ENCODE measurements around the gene RSPO4. TPM values are rescaled to one million over a fixed set of nuclear protein-coding genes. Genes with fewer than 3 reads are reported as not detected.

RSPO4 gene
- total RNA-seq, 1 donor from 2014 or later: 0.34 TPM

GRCh38 chr20:922781-923180, 79.3 kb downstream of the RSPO4 start:
- FAIRE-seq: no peak
- H3K4me1 Mint-ChIP-seq (ENCODE audit: low read depth, unreplicated experiment): no peaks in the 10 kb centered on the region
- H3K27ac ChIP-seq (ENCODE audit: low read depth, low read length): no peak overlapping the region

DNA sequence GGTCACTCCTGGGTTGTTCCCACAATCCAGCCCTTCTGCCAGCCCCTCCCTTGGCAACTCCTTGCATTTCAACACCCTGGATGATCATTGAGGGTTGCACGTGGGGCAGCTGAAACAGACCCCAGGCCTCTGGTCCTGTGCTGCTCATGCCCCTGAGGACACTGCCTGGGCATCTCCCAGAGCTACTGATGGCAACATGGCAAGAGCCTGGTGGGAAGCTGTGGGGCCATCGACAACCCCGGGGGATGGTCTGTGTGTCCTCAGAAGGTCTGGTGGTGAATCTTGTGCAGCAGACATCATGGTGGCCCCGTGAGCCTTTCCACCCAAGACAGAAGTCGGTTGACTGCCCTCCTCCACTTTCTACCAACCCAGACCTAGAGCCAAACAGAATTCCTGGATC, 81.0 kb downstream of the RSPO4 start:
- H3K9me3 Mint-ChIP-seq (ENCODE audit: unreplicated experiment): no peaks in the 10 kb centered on the region
- Histone ChIP-seq H3K27me3 (ENCODE audit: insufficient read depth, low read length) (no peaks in the 10 kb centered on the region), H3K4me1 (ENCODE audit: insufficient read depth, low read length) (no peaks in the 10 kb centered on the region), H3K27ac (ENCODE audit: low read depth, low read length) (no peak overlapping the region), H3K36me3 (ENCODE audit: insufficient read depth, low read length) (no peaks in the 10 kb centered on the region), H2AFZ (ENCODE audit: low read depth, low read length) (no peak overlapping the region), H3K79me2 (ENCODE audit: insufficient read depth, low read length) (no peaks in the 10 kb centered on the region), H3K9ac (ENCODE audit: low read length) (no peak overlapping the region), H3K4me2 (ENCODE audit: low read length) (no peak overlapping the region), H3K9me3 (ENCODE audit: insufficient read depth, low read depth, low read length) (no peaks in the 10 kb centered on the region), H3K4me3 (ENCODE audit: insufficient read depth, low read depth, low read length) (no peak overlapping the region), H4K20me1 (ENCODE audit: insufficient read depth, low read length) (no peaks in the 10 kb centered on the region)
- no peak for TF ChIP-seq EZH2 (IDR thresholded peaks at IDR 0.05; ENCODE audit: insufficient read depth, low read length)
- TF ChIP-seq, protein P1, sequence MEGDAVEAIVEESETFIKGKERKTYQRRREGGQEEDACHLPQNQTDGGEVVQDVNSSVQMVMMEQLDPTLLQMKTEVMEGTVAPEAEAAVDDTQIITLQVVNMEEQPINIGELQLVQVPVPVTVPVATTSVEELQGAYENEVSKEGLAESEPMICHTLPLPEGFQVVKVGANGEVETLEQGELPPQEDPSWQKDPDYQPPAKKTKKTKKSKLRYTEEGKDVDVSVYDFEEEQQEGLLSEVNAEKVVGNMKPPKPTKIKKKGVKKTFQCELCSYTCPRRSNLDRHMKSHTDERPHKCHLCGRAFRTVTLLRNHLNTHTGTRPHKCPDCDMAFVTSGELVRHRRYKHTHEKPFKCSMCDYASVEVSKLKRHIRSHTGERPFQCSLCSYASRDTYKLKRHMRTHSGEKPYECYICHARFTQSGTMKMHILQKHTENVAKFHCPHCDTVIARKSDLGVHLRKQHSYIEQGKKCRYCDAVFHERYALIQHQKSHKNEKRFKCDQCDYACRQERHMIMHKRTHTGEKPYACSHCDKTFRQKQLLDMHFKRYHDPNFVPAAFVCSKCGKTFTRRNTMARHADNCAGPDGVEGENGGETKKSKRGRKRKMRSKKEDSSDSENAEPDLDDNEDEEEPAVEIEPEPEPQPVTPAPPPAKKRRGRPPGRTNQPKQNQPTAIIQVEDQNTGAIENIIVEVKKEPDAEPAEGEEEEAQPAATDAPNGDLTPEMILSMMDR (IDR thresholded peaks at IDR 0.05; ENCODE audit: insufficient read depth, low read depth, low read length): no peak
- no peak overlapping the region for H3K4me3 Mint-ChIP-seq (ENCODE audit: unreplicated experiment)
- peaks cover 3% of the 10 kb centered on the region for H3K4me1 Mint-ChIP-seq (ENCODE audit: low read depth, unreplicated experiment)
- FAIRE-seq (no peak), DNase-seq (ENCODE audit: low read depth) (no peak)
- H3K27ac Mint-ChIP-seq (ENCODE audit: unreplicated experiment): no peak overlapping the region
- peaks cover 33% of the 10 kb centered on the region for H3K27me3 Mint-ChIP-seq (ENCODE audit: low read depth, unreplicated experiment)
- no peaks in the 10 kb centered on the region for H3K36me3 Mint-ChIP-seq (ENCODE audit: low read depth, unreplicated experiment)

More at GRCh38 chr20:922781-923180, 79.3 kb downstream of the RSPO4 start:
- no peak overlapping the region for H2AFZ ChIP-seq (ENCODE audit: low read depth, low read length)
- H3K79me2 ChIP-seq (ENCODE audit: insufficient read depth, low read length): no peaks in the 10 kb centered on the region
- Mint-ChIP-seq H3K27ac (ENCODE audit: unreplicated experiment) (no peak overlapping the region), H3K4me3 (ENCODE audit: unreplicated experiment) (no peak overlapping the region), H3K36me3 (ENCODE audit: low read depth, unreplicated experiment) (no peaks in the 10 kb centered on the region), H3K27me3 (ENCODE audit: low read depth, unreplicated experiment) (peaks cover 28% of the 10 kb centered on the region), H3K9me3 (ENCODE audit: unreplicated experiment) (no peaks in the 10 kb centered on the region)
- H3K9me3 ChIP-seq (ENCODE audit: insufficient read depth, low read depth, low read length): no peaks in the 10 kb centered on the region
- H3K9ac ChIP-seq (ENCODE audit: low read length): no peak overlapping the region
- TF ChIP-seq, protein P1 (IDR thresholded peaks at IDR 0.05; ENCODE audit: insufficient read depth, low read depth, low read length): no peak
- no peak for TF ChIP-seq EZH2 (IDR thresholded peaks at IDR 0.05; ENCODE audit: insufficient read depth, low read length)
- H3K4me2 ChIP-seq (ENCODE audit: low read length): no peak overlapping the region
- no peaks in the 10 kb centered on the region for H3K27me3 ChIP-seq (ENCODE audit: insufficient read depth, low read length)
- no peak for DNase-seq (ENCODE audit: low read depth)
- no peaks in the 10 kb centered on the region for H3K4me1 ChIP-seq (ENCODE audit: insufficient read depth, low read length)
- H4K20me1 ChIP-seq (ENCODE audit: insufficient read depth, low read length): no peaks in the 10 kb centered on the region
- H3K4me3 ChIP-seq (ENCODE audit: insufficient read depth, low read depth, low read length): no peak overlapping the region
- no peaks in the 10 kb centered on the region for H3K36me3 ChIP-seq (ENCODE audit: insufficient read depth, low read length)

DNA sequence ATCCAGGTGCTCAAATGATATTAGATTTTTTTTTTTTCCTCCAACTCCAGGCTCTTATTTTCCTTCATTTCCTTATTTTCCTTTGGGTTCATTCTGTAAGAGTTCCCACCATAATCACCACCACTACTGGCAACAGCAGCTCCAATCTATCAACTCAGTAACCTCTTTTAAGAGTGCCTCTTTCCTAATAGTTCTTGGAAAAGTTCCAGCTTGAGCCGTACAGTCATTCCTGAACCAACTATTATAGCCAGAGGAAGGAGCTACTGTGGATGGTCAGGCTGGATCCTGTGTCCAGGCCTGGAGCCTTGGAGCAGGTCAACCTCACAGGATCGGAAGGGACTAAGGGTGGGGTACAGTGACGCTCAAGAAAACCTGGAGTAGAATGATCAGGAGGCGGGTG, 81.8 kb downstream of the RSPO4 start:
- H3K36me3 Mint-ChIP-seq (ENCODE audit: low read depth, unreplicated experiment): no peaks in the 10 kb centered on the region
- H3K9me3 Mint-ChIP-seq (ENCODE audit: unreplicated experiment): no peaks in the 10 kb centered on the region

More for the DNA sequence above, 81.8 kb downstream of the RSPO4 start:
- Histone ChIP-seq H3K36me3 (ENCODE audit: insufficient read depth, low read length) (no peaks in the 10 kb centered on the region), H3K9ac (ENCODE audit: low read length) (no peak overlapping the region), H3K9me3 (ENCODE audit: insufficient read depth, low read depth, low read length) (no peaks in the 10 kb centered on the region), H3K4me1 (ENCODE audit: insufficient read depth, low read length) (no peaks in the 10 kb centered on the region), H3K4me2 (ENCODE audit: low read length) (no peak overlapping the region), H2AFZ (ENCODE audit: low read depth, low read length) (no peak overlapping the region), H3K27ac (ENCODE audit: low read depth, low read length) (no peak overlapping the region), H3K27me3 (ENCODE audit: insufficient read depth, low read length) (no peaks in the 10 kb centered on the region), H4K20me1 (ENCODE audit: insufficient read depth, low read length) (no peaks in the 10 kb centered on the region), H3K4me3 (ENCODE audit: insufficient read depth, low read depth, low read length) (no peak overlapping the region), H3K79me2 (ENCODE audit: insufficient read depth, low read length) (no peaks in the 10 kb centered on the region)
- no peak for DNase-seq (ENCODE audit: low read depth)
- Mint-ChIP-seq H3K27ac (ENCODE audit: unreplicated experiment) (no peak overlapping the region), H3K4me1 (ENCODE audit: low read depth, unreplicated experiment) (peaks cover 4% of the 10 kb centered on the region), H3K4me3 (ENCODE audit: unreplicated experiment) (no peak overlapping the region), H3K27me3 (ENCODE audit: low read depth, unreplicated experiment) (peaks cover 34% of the 10 kb centered on the region)
- no peak for FAIRE-seq
- TF ChIP-seq, protein P1 (IDR thresholded peaks at IDR 0.05; ENCODE audit: insufficient read depth, low read depth, low read length): no peak
- TF ChIP-seq EZH2 (IDR thresholded peaks at IDR 0.05; ENCODE audit: insufficient read depth, low read length): no peak
